Endodermal cell (in vitro differentiated cells): ENCODE measurements around the gene B4GALNT1. TPM values are rescaled to one million over a fixed set of nuclear protein-coding genes. Genes with fewer than 3 reads are reported as not detected.
A peak's percentile ranks its signal among the peaks of the same experiment; 100 is the strongest.
"Not testable (repeated sequence)": the region's sequence is repeated elsewhere in the genome, so short reads cannot be mapped to it uniquely, and the experiment has no call there.

ENCODE experiments used
- DNase-seq: peaks from one replicate; pipeline ENCODE4 v3.0.0-alpha.2; 2017
- H3K27ac ChIP-seq: 2 replicates; pipeline ENCODE4 v1.5.1; 2013; ENCODE audit warnings: mild to moderate bottlenecking, low read depth, low read length, moderate library complexity
- H3K27me3 ChIP-seq: 2 replicates; pipeline ENCODE4 v1.6.1; 2013; ENCODE audit warnings: mild to moderate bottlenecking, low read length, moderate library complexity; ENCODE audit not compliant: insufficient read depth, control insufficient read depth, poor library complexity, severe bottlenecking
- H3K36me3 ChIP-seq: 2 replicates; pipeline ENCODE4 v1.7.0; 2013; ENCODE audit warnings: mild to moderate bottlenecking, low read length, moderate library complexity; ENCODE audit not compliant: control insufficient read depth, insufficient read depth
- H3K4me1 ChIP-seq: one replicate; pipeline ENCODE4 v1.7.0; 2013; ENCODE audit warnings: low read length; ENCODE audit not compliant: control insufficient read depth, insufficient read depth
- H3K4me3 ChIP-seq: 2 replicates; pipeline ENCODE4 v1.5.1; 2013; ENCODE audit warnings: mild to moderate bottlenecking, low read length, moderate library complexity
- H3K9ac ChIP-seq: 2 replicates; pipeline ENCODE4 v1.6.1; 2013; ENCODE audit warnings: mild to moderate bottlenecking, low read length, moderate library complexity; ENCODE audit not compliant: poor library complexity, severe bottlenecking; ENCODE audit errors: extremely low read depth
- H3K9me3 ChIP-seq: 2 replicates; pipeline ENCODE4 v1.6.1; 2013; ENCODE audit warnings: mild to moderate bottlenecking, low read length, moderate library complexity; ENCODE audit not compliant: control insufficient read depth
- H3K27ac Mint-ChIP-seq: 2 replicates; pipeline ENCODE4 v1.8.0; 2020; ENCODE audit warnings: mixed read lengths
- H3K27me3 Mint-ChIP-seq: 2 replicates; pipeline ENCODE4 v1.8.0; 2021; ENCODE audit warnings: mild to moderate bottlenecking, mixed read lengths; ENCODE audit not compliant: insufficient read depth
- H3K36me3 Mint-ChIP-seq: 2 replicates; pipeline ENCODE4 v1.8.0; 2020; ENCODE audit warnings: low read depth, mixed read lengths
- H3K4me1 Mint-ChIP-seq: 2 replicates; pipeline ENCODE4 v1.8.0; 2020; ENCODE audit warnings: mixed read lengths
- H3K4me3 Mint-ChIP-seq: 2 replicates; pipeline ENCODE4 v1.8.0; 2020; ENCODE audit warnings: mild to moderate bottlenecking, moderate library complexity, mixed read lengths
- H3K9me3 Mint-ChIP-seq: 2 replicates; pipeline ENCODE4 v1.8.0; 2020; ENCODE audit warnings: mild to moderate bottlenecking, mixed read lengths
- CTCF ChIP-seq: fragments of 200-600 bp; sonication (generic); conservative IDR thresholded peaks from 2 replicates; pipeline ENCODE4 v1.5.0; 2021; ENCODE audit warnings: antibody characterized with exemption, mild to moderate bottlenecking
- whole genome bisulfite sequencing, 2 experiments: methylation state at CpG; one replicate each; pipeline versions ENCODE4 v1.1.5 to v1.1.7; 2013; ENCODE audit warnings: missing lambda C conversion rate in 2 of 2, mixed read lengths in 1 of 2; ENCODE audit not compliant: insufficient coverage in 1 of 2, insufficient read length in 1 of 2; 5-methylcytosine and 5-hydroxymethylcytosine counted together
- total RNA-seq, 2 donors: library from RNA; stranded (reverse); fragmentation: NEBNext Ultra II Directional in 1 of 2; extraction: Animal tissue kit (Norgen Biotek cat#: 25700) in 1 of 2; gene quantifications; 2 replicates in 1 of 2; 3 replicates in 1 of 2; pipeline ENCODE4 v1.2.1, GENCODE V29; 2021

B4GALNT1 gene
- total RNA-seq, 2 donors from 2014 or later: 0.49 to 0.66 TPM

- H3K36me3 Mint-ChIP-seq: no peaks in the 10 kb centered on the region
- no peaks in the 10 kb centered on the region for H3K4me1 Mint-ChIP-seq
- H3K9ac ChIP-seq: no peak overlapping the region
- peaks cover 36% of the 10 kb centered on the region for H3K27me3 ChIP-seq
- 83% methylated on average over 2 of the region's 3 CpGs; no CpG with 5 or more reads in 1 of the 2 experiments for WGBS, 2 experiments
- no peak overlapping the region for H3K4me3 Mint-ChIP-seq
- no peak overlapping the region for H3K4me3 ChIP-seq
- peak; percentile 26 for DNase-seq
- no peak overlapping the region for H3K27ac Mint-ChIP-seq
- H3K27ac ChIP-seq: no peak overlapping the region
- no peaks in the 10 kb centered on the region for H3K36me3 ChIP-seq
- no peaks in the 10 kb centered on the region for H3K9me3 ChIP-seq
- H3K27me3 Mint-ChIP-seq: peaks cover 51% of the 10 kb centered on the region
- H3K9me3 Mint-ChIP-seq: peaks cover 11% of the 10 kb centered on the region
- peak; percentile 46 for TF ChIP-seq CTCF
- no peaks in the 10 kb centered on the region for H3K4me1 ChIP-seq
These were observed 4.4 kb upstream of the B4GALNT1 start for GRCh38 chr12:57637364-57637763.

- not testable (repeated sequence) for H3K27ac ChIP-seq, H3K4me3 ChIP-seq, H3K4me1 ChIP-seq, H3K36me3 Mint-ChIP-seq, H3K4me3 Mint-ChIP-seq, H3K9me3 Mint-ChIP-seq, H3K9me3 ChIP-seq, H3K27ac Mint-ChIP-seq, H3K36me3 ChIP-seq, DNase-seq, H3K4me1 Mint-ChIP-seq, H3K9ac ChIP-seq
- peaks cover 57% of the 10 kb centered on the region for H3K27me3 Mint-ChIP-seq
- 77 to 91% methylated on average over 5 to 9 of the region's 9 CpGs for WGBS, 2 experiments
- H3K27me3 ChIP-seq: peaks cover 42% of the 10 kb centered on the region
These were observed 3.7 kb upstream of the B4GALNT1 start for GRCh38 chr12:57636731-57637130.

GRCh38 chr12:57632073-57632957 is 686 bp downstream of the B4GALNT1 start:
- no peaks in the 10 kb centered on the region for H3K9me3 Mint-ChIP-seq
- H3K9ac ChIP-seq: no peak overlapping the region
- no peaks in the 10 kb centered on the region for H3K36me3 Mint-ChIP-seq
- no peak overlapping the region for H3K27ac Mint-ChIP-seq
- DNase-seq: peak; percentile 87
- peak overlapping the region; percentile 45 for H3K4me3 Mint-ChIP-seq
- peak overlapping the region; percentile 73 for H3K4me3 ChIP-seq
- TF ChIP-seq CTCF: no peak
- no peaks in the 10 kb centered on the region for H3K4me1 ChIP-seq
- H3K27me3 ChIP-seq: peaks cover 83% of the 10 kb centered on the region
- H3K27ac ChIP-seq: no peak overlapping the region
- no peaks in the 10 kb centered on the region for H3K36me3 ChIP-seq
- no peaks in the 10 kb centered on the region for H3K9me3 ChIP-seq
- H3K27me3 Mint-ChIP-seq: peaks cover 82% of the 10 kb centered on the region
- WGBS, 2 experiments: 0 to 1% methylated on average over 19 to 67 of the region's 67 CpGs
- no peaks in the 10 kb centered on the region for H3K4me1 Mint-ChIP-seq
